ENCODE data around the gene CT47A1. TPM values are rescaled to one million over a fixed set of nuclear protein-coding genes. Genes with fewer than 3 reads are reported as not detected.
"Not testable (repeated sequence)": the region's sequence is repeated elsewhere in the genome, so short reads cannot be mapped to it uniquely, and the experiment has no call there.

Gene CT47A1
- total RNA-seq (not detected), polyA plus RNA-seq (not detected), total RNA-seq (0 reads per million in 6 experiments)

- H3K9me3 Mint-ChIP-seq, H3K4me1 Mint-ChIP-seq, H3K4me3 Mint-ChIP-seq, H3K27ac Mint-ChIP-seq, H3K27me3 Mint-ChIP-seq, H3K36me3 Mint-ChIP-seq, POLR2A ChIA-PET, ATAC-seq, DNase-seq: not testable (repeated sequence)
Measured at GRCh38 chrX:120985660-120986059, at the start of gene CT47A1. TSS of gene CT47A1 (minus strand) at chrX:120985760. CDS start at chrX:120985529, 231 bp downstream.

- DNase-seq, result no peak
- POLR2A ChIA-PET, result no interaction called here
- Mint-ChIP-seq H3K36me3 (no peaks in the 10 kb centered on the region), H3K4me3 (no peak overlapping the region), H3K9me3 (no peaks in the 10 kb centered on the region), H3K27me3 (peaks cover 3 to 10% (median 6%) of the 10 kb centered on the region in 5 donors), H3K27ac (no peak overlapping the region), H3K4me1 (no peaks in the 10 kb centered on the region)
- ATAC-seq, result no peak
Measured at GRCh38 chrX:121032531-121032930, 47.0 kb upstream of the CT47A1 start.

- no peak overlapping the region for H3K27ac Mint-ChIP-seq
- no peaks in the 10 kb centered on the region for H3K9me3 Mint-ChIP-seq
- POLR2A ChIA-PET, result no interaction called here
- no peaks in the 10 kb centered on the region for H3K36me3 Mint-ChIP-seq
- peaks cover 3 to 8% (median 4%) of the 10 kb centered on the region in 5 donors for H3K27me3 Mint-ChIP-seq
- no peak for ATAC-seq
- no peak for DNase-seq
- no peak overlapping the region for H3K4me3 Mint-ChIP-seq
- no peaks in the 10 kb centered on the region for H3K4me1 Mint-ChIP-seq
Measured at GRCh38 chrX:121030083-121030482, 44.5 kb upstream of the CT47A1 start.

- Mint-ChIP-seq H3K36me3 (no peaks in the 10 kb centered on the region), H3K4me3 (no peak overlapping the region), H3K27ac (no peak overlapping the region), H3K9me3 (no peaks in the 10 kb centered on the region), H3K27me3 (peaks cover 2 to 8% (median 3%) of the 10 kb centered on the region in 5 donors), H3K4me1 (no peaks in the 10 kb centered on the region)
- DNase-seq (no peak), ATAC-seq (no peak)
- POLR2A ChIA-PET, result no interaction called here
Measured at GRCh38 chrX:121028419-121028818, 42.9 kb upstream of the CT47A1 start.

- ATAC-seq, result no peak
Measured at GRCh38 chrX:121014826-121015225, 29.3 kb upstream of the CT47A1 start.

GRCh38 chrX:121013897-121014455, 28.4 kb upstream of the CT47A1 start:
- H3K27me3 Mint-ChIP-seq, result peaks cover 0 to 15% (median 4%) of the 10 kb centered on the region in 5 donors
- DNase-seq (no peak), ATAC-seq (no peak)
- POLR2A ChIA-PET, result no interaction called here
- H3K27ac Mint-ChIP-seq, result no peak overlapping the region
- peaks cover 0 to 1% (median 0%) of the 10 kb centered on the region in 4 donors for H3K4me1 Mint-ChIP-seq
- H3K4me3 Mint-ChIP-seq, result no peak overlapping the region
- peaks cover 0 to 10% (median 0%) of the 10 kb centered on the region in 3 donors for H3K36me3 Mint-ChIP-seq
- H3K9me3 Mint-ChIP-seq, result peaks cover 0 to 8% (median 0%) of the 10 kb centered on the region in 9 donors

More at GRCh38 chrX:121014826-121015225, 29.3 kb upstream of the CT47A1 start:
- POLR2A ChIA-PET, result no interaction called here
- Mint-ChIP-seq H3K27ac (no peak overlapping the region), H3K27me3 (peaks cover 0 to 15% (median 4%) of the 10 kb centered on the region in 5 donors), H3K36me3 (peaks cover 0 to 10% (median 0%) of the 10 kb centered on the region in 3 donors), H3K9me3 (peaks cover 0 to 8% (median 0%) of the 10 kb centered on the region in 9 donors), H3K4me3 (no peak overlapping the region), H3K4me1 (peaks cover 0 to 1% (median 0%) of the 10 kb centered on the region in 4 donors)
- no peak for DNase-seq

GRCh38 chrX:121011254-121011653, 25.7 kb upstream of the CT47A1 start:
- DNase-seq, result no peak
- peaks cover 0 to 10% (median 0%) of the 10 kb centered on the region in 3 donors for H3K36me3 Mint-ChIP-seq
- H3K27me3 Mint-ChIP-seq, result peaks cover 1 to 15% (median 4%) of the 10 kb centered on the region in 5 donors
- no peak overlapping the region for H3K27ac Mint-ChIP-seq
- no peak overlapping the region for H3K4me3 Mint-ChIP-seq
- no peak for ATAC-seq
- peaks cover 0 to 8% (median 2%) of the 10 kb centered on the region in 9 donors for H3K9me3 Mint-ChIP-seq
- H3K4me1 Mint-ChIP-seq, result peaks cover 0 to 1% (median 0%) of the 10 kb centered on the region in 4 donors
- POLR2A ChIA-PET, result no interaction called here

- Mint-ChIP-seq H3K27me3 (peaks cover 1 to 15% (median 4%) of the 10 kb centered on the region in 5 donors), H3K27ac (no peak overlapping the region), H3K9me3 (peaks cover 0 to 12% (median 2%) of the 10 kb centered on the region in 9 donors), H3K4me1 (peaks cover 0 to 1% (median 0%) of the 10 kb centered on the region in 4 donors), H3K4me3 (no peak overlapping the region), H3K36me3 (peaks cover 0 to 10% (median 0%) of the 10 kb centered on the region in 3 donors)
- no peak for ATAC-seq
- POLR2A ChIA-PET, result no interaction called here
- no peak for DNase-seq
Measured at GRCh38 chrX:121010218-121010617, 24.7 kb upstream of the CT47A1 start.

GRCh38 chrX:121009764-121010163, 24.2 kb upstream of the CT47A1 start:
- Mint-ChIP-seq H3K4me3 (no peak overlapping the region), H3K27me3 (peaks cover 1 to 15% (median 4%) of the 10 kb centered on the region in 5 donors), H3K36me3 (peaks cover 0 to 7% (median 0%) of the 10 kb centered on the region in 3 donors), H3K9me3 (peaks cover 0 to 12% (median 2%) of the 10 kb centered on the region in 9 donors), H3K27ac (no peak overlapping the region), H3K4me1 (peaks cover 0 to 1% (median 0%) of the 10 kb centered on the region in 4 donors)
- POLR2A ChIA-PET, result no interaction called here
- DNase-seq (no peak), ATAC-seq (no peak)

- DNase-seq (no peak), ATAC-seq (no peak)
- no peak overlapping the region for H3K4me3 Mint-ChIP-seq
- POLR2A ChIA-PET, result no interaction called here
- peaks cover 0 to 1% (median 0%) of the 10 kb centered on the region in 4 donors for H3K4me1 Mint-ChIP-seq
- no peaks in the 10 kb centered on the region for H3K36me3 Mint-ChIP-seq
- peak overlapping the region in 1 of 10 donors; percentile 65 for H3K27ac Mint-ChIP-seq
- H3K9me3 Mint-ChIP-seq, result peaks cover 0 to 12% (median 0%) of the 10 kb centered on the region in 9 donors
- peaks cover 0 to 9% (median 2%) of the 10 kb centered on the region in 5 donors for H3K27me3 Mint-ChIP-seq
Measured at GRCh38 chrX:121008920-121009319, 23.4 kb upstream of the CT47A1 start.

- no peaks in the 10 kb centered on the region for H3K9me3 Mint-ChIP-seq
- no peak overlapping the region for H3K27ac Mint-ChIP-seq
- POLR2A ChIA-PET, result no interaction called here
- H3K4me3 Mint-ChIP-seq, result no peak overlapping the region
- H3K4me1 Mint-ChIP-seq, result peaks cover 0 to 1% (median 0%) of the 10 kb centered on the region in 4 donors
- DNase-seq, result no peak
- H3K36me3 Mint-ChIP-seq, result no peaks in the 10 kb centered on the region
- no peaks in the 10 kb centered on the region for H3K27me3 Mint-ChIP-seq
- ATAC-seq, result no peak
Measured at GRCh38 chrX:121000589-121000988, 15.0 kb upstream of the CT47A1 start.

GRCh38 chrX:120999413-120999812, 13.9 kb upstream of the CT47A1 start:
- Mint-ChIP-seq H3K4me3 (no peak overlapping the region), H3K36me3 (no peaks in the 10 kb centered on the region), H3K27ac (no peak overlapping the region), H3K27me3 (no peaks in the 10 kb centered on the region), H3K9me3 (no peaks in the 10 kb centered on the region), H3K4me1 (peaks cover 0 to 1% (median 0%) of the 10 kb centered on the region in 4 donors)
- POLR2A ChIA-PET, result no interaction called here
- ATAC-seq, result no peak
- no peak for DNase-seq

GRCh38 chrX:120956500-120956899, 29.1 kb downstream of the CT47A1 start, which contains the start of gene CT47A7:
TSS of gene CT47A7 (minus strand) at chrX:120956600. CDS start at chrX:120956345, 255 bp downstream.
- H3K9me3 Mint-ChIP-seq, H3K36me3 Mint-ChIP-seq, H3K27ac Mint-ChIP-seq, H3K4me3 Mint-ChIP-seq, H3K4me1 Mint-ChIP-seq, POLR2A ChIA-PET, H3K27me3 Mint-ChIP-seq, DNase-seq, ATAC-seq: not testable (repeated sequence)
